ENCODE data around the gene STX16. TPM values are rescaled to one million over a fixed set of nuclear protein-coding genes. Genes with fewer than 3 reads are reported as not detected.

STX16 gene
- total and polyA plus RNA-seq, 2 donors (not counting 1 experiment from before 2014, with no cell fraction given): 110 to 117 TPM

DNA sequence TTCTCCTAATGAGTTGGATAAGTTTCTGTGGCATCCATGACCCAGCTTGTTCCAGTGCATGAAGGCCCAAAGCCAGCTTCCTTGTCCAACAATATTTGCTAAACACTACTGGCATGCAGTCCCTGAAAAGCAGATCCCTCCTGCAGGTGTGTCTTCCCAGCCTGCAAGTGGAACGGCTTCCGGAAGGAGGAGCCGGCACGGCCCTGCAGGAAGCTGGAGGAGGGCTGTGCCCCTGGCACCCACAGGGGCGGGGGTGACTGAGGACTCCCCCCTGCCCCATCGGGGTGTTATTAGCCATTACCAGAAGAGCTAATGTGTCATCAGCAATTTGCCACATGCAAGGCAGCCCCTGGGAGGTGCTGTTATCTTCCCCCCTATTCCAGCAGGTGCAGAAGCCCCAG is 68.9 kb downstream of the STX16 start:
- 57% methylated on average over 6 of the region's 6 CpGs for WGBS (ENCODE audit: insufficient coverage)
- Histone ChIP-seq H2AFZ (ENCODE audit: insufficient read depth, low read depth, low read length, poor library complexity, severe bottlenecking) (no peak overlapping the region), H3K4me3 (ENCODE audit: control extremely low read depth in 1 of 5, extremely low read depth in 1 of 5, insufficient read depth in 1 of 5, low read depth in 2 of 5, low read length in 4 of 5) (no peak overlapping the region), H3K27ac (ENCODE audit: low read length in 2 of 2) (no peak overlapping the region), H3K9ac (ENCODE audit: low read length) (no peak overlapping the region), H3K4me1 (ENCODE audit: control insufficient read depth in 2 of 2, insufficient read depth in 2 of 2, low read length in 2 of 2) (no peaks in the 10 kb centered on the region), H4K20me1 (ENCODE audit: control insufficient read depth, insufficient read depth, low read length, poor library complexity, severe bottlenecking) (no peaks in the 10 kb centered on the region), H3K4me2 (replicated peaks; ENCODE audit: low read depth, low read length, poor library complexity, severe bottlenecking) (no peak overlapping the region), H3K9me3 (ENCODE audit: control extremely low read depth in 1 of 3, control insufficient read depth in 2 of 3, insufficient read depth in 1 of 3, low read length in 2 of 3) (peaks cover 0 to 1% (median 0%) of the 10 kb centered on the region in 3 donors), H3K27me3 (replicated peaks in 1 of 4; ENCODE audit: control extremely low read depth in 1 of 4, control insufficient read depth in 3 of 4, insufficient read depth in 4 of 4, low read length in 3 of 4) (peaks cover 0 to 13% (median 2%) of the 10 kb centered on the region in 4 experiments), H3K79me2 (ENCODE audit: control insufficient read depth, insufficient read depth, low read length) (no peaks in the 10 kb centered on the region), H3K36me3 (replicated peaks in 1 of 2; ENCODE audit: control extremely low read depth in 1 of 2, control insufficient read depth in 1 of 2, extremely low read depth in 1 of 2, insufficient read depth in 2 of 2, low read length in 1 of 2) (no peaks in the 10 kb centered on the region)
- Mint-ChIP-seq H3K27me3 (peaks cover 42% of the 10 kb centered on the region), H3K4me1 (no peaks in the 10 kb centered on the region), H3K4me3 (no peak overlapping the region), H3K9me3 (ENCODE audit: insufficient read depth) (peaks cover 3% of the 10 kb centered on the region), H3K27ac (no peak overlapping the region)
- ChIA-PET CTCF (no interaction called here), POLR2A (no interaction called here)
- intact Hi-C loops (cut with micrococcal nuclease): no loop called here
- TF ChIP-seq, protein P1, sequence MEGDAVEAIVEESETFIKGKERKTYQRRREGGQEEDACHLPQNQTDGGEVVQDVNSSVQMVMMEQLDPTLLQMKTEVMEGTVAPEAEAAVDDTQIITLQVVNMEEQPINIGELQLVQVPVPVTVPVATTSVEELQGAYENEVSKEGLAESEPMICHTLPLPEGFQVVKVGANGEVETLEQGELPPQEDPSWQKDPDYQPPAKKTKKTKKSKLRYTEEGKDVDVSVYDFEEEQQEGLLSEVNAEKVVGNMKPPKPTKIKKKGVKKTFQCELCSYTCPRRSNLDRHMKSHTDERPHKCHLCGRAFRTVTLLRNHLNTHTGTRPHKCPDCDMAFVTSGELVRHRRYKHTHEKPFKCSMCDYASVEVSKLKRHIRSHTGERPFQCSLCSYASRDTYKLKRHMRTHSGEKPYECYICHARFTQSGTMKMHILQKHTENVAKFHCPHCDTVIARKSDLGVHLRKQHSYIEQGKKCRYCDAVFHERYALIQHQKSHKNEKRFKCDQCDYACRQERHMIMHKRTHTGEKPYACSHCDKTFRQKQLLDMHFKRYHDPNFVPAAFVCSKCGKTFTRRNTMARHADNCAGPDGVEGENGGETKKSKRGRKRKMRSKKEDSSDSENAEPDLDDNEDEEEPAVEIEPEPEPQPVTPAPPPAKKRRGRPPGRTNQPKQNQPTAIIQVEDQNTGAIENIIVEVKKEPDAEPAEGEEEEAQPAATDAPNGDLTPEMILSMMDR (IDR thresholded peaks at IDR 0.05): no peak
- TF ChIP-seq EZH2 (IDR thresholded peaks at IDR 0.05; ENCODE audit: borderline replicate concordance, insufficient read depth, low read depth, low read length, poor library complexity, severe bottlenecking): no peak
- no peak for ATAC-seq (ENCODE audit: low read depth)
- DNase-seq: peak; percentile 1

DNA sequence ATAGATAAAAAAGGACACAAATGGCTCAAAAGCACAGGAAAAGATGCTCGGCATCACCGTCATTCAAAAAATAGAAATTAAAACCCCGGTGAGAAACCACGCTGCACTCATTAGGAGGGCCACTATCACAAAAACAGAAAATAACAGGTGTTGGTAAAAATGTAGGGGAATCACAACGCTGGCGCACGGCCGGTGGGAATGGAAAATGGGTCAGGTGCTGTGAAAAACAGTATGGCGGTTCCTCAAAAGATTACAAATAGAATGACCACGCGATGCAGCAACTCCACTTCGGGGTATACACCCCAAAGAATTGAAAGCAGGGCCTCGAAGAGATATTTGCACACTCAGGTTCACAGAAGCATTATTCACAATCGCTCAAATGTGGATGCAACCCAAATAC is 69.8 kb downstream of the STX16 start:
- Histone ChIP-seq H3K4me2 (replicated peaks; ENCODE audit: low read depth, low read length, poor library complexity, severe bottlenecking) (no peak overlapping the region), H3K36me3 (replicated peaks in 1 of 2; ENCODE audit: control extremely low read depth in 1 of 2, control insufficient read depth in 1 of 2, extremely low read depth in 1 of 2, insufficient read depth in 2 of 2, low read length in 1 of 2) (no peaks in the 10 kb centered on the region), H2AFZ (ENCODE audit: insufficient read depth, low read depth, low read length, poor library complexity, severe bottlenecking) (no peak overlapping the region), H3K9ac (ENCODE audit: low read length) (no peak overlapping the region), H3K9me3 (ENCODE audit: control extremely low read depth in 1 of 3, control insufficient read depth in 2 of 3, insufficient read depth in 1 of 3, low read length in 2 of 3) (peaks cover 0 to 1% (median 0%) of the 10 kb centered on the region in 3 donors), H3K4me1 (ENCODE audit: control insufficient read depth in 2 of 2, insufficient read depth in 2 of 2, low read length in 2 of 2) (no peaks in the 10 kb centered on the region), H3K4me3 (ENCODE audit: control extremely low read depth in 1 of 5, extremely low read depth in 1 of 5, insufficient read depth in 1 of 5, low read depth in 2 of 5, low read length in 4 of 5) (no peak overlapping the region), H4K20me1 (ENCODE audit: control insufficient read depth, insufficient read depth, low read length, poor library complexity, severe bottlenecking) (no peaks in the 10 kb centered on the region), H3K27ac (ENCODE audit: low read length in 2 of 2) (no peak overlapping the region), H3K27me3 (replicated peaks in 1 of 4; ENCODE audit: control extremely low read depth in 1 of 4, control insufficient read depth in 3 of 4, insufficient read depth in 4 of 4, low read length in 3 of 4) (peaks cover 0 to 13% (median 2%) of the 10 kb centered on the region in 4 experiments), H3K79me2 (ENCODE audit: control insufficient read depth, insufficient read depth, low read length) (no peaks in the 10 kb centered on the region)
- H3K27ac Mint-ChIP-seq: no peak overlapping the region
- no peak overlapping the region for H3K4me3 Mint-ChIP-seq
- H3K4me1 Mint-ChIP-seq: no peaks in the 10 kb centered on the region
- ChIA-PET POLR2A (no interaction called here), CTCF (no interaction called here)
- DNase-seq (no peak), ATAC-seq (ENCODE audit: low read depth) (no peak)
- H3K9me3 Mint-ChIP-seq (ENCODE audit: insufficient read depth): peaks cover 3% of the 10 kb centered on the region
- intact Hi-C loops (cut with micrococcal nuclease): no loop called here
- TF ChIP-seq, protein P1 (IDR thresholded peaks at IDR 0.05): no peak
- no peak for TF ChIP-seq EZH2 (IDR thresholded peaks at IDR 0.05; ENCODE audit: borderline replicate concordance, insufficient read depth, low read depth, low read length, poor library complexity, severe bottlenecking)
- WGBS (ENCODE audit: insufficient coverage): 97% methylated on average over 5 of the region's 14 CpGs
- peaks cover 42% of the 10 kb centered on the region for H3K27me3 Mint-ChIP-seq

Data from B cell (primary cell).